WTC11 (cell line): ENCODE results near the gene OVCA2. TPM values are rescaled to one million over a fixed set of nuclear protein-coding genes. Genes with fewer than 3 reads are reported as not detected.

Source experiments
- ATAC-seq: fragments of 200-7000 bp; cut with Tn5 transposase; 2 replicates; pipeline ENCODE4 v1.10.0; 2021; ENCODE audit warnings: mild to moderate bottlenecking, moderate library complexity
- CTCF ChIA-PET: fragments of 300-600 bp; sonication (Branson Sonifier 250); formaldehyde crosslinking; loops from one replicate; lab custom pipeline; 2021; ENCODE audit warnings: antibody characterized with exemption; lab: Charles Lee
- POLR2A ChIA-PET: fragments of 350-600 bp; sonication (Branson Sonifier 250); formaldehyde crosslinking; loops from one replicate; lab custom pipeline; 2021; ENCODE audit warnings: antibody characterized with exemption; lab: Charles Lee
- DNase-seq: peaks from one replicate; pipeline ENCODE4 v3.0.0; 2021; ENCODE audit warnings: low spot score
- H3K27ac Mint-ChIP-seq: 2 replicates; pipeline ENCODE4 v1.8.0; 2021; ENCODE audit warnings: mixed read lengths
- H3K27me3 Mint-ChIP-seq: 2 replicates; pipeline ENCODE4 v1.8.0; 2021; ENCODE audit warnings: low read depth, mild to moderate bottlenecking, moderate library complexity, mixed read lengths
- H3K36me3 Mint-ChIP-seq: 2 replicates; pipeline ENCODE4 v1.8.0; 2021; ENCODE audit warnings: mixed read lengths
- H3K4me1 Mint-ChIP-seq: 2 replicates; pipeline ENCODE4 v1.8.0; 2022; ENCODE audit warnings: mixed read lengths
- H3K4me3 Mint-ChIP-seq: 2 replicates; pipeline ENCODE4 v1.8.0; 2021; ENCODE audit warnings: mild to moderate bottlenecking, moderate library complexity, mixed read lengths
- H3K9me3 Mint-ChIP-seq: 2 replicates; pipeline ENCODE4 v1.8.0; 2021; ENCODE audit warnings: mixed read lengths
- ATF1 ChIP-seq: sonication (generic); formaldehyde crosslinking; IDR thresholded peaks from 2 replicates; pipeline ENCODE4 v1.8.1; 2023; ENCODE audit warnings: mild to moderate bottlenecking, moderate library complexity, missing genetic modification reagents
- CBFB ChIP-seq: sonication (generic); formaldehyde crosslinking; IDR thresholded peaks from 2 replicates; pipeline ENCODE4 v1.8.1; 2022; ENCODE audit warnings: mild to moderate bottlenecking, low read depth, missing genetic modification reagents
- JAZF1 ChIP-seq: fragments of 250-450 bp; sonication (Bioruptor Pico); IDR thresholded peaks from 2 replicates; pipeline ENCODE4 v1.9.0; 2021; ENCODE audit warnings: moderate library complexity, mild to moderate bottlenecking, inconsistent platforms
- JUN ChIP-seq: sonication (generic); formaldehyde crosslinking; IDR thresholded peaks from 2 replicates; pipeline ENCODE4 v1.8.0; 2023; ENCODE audit warnings: mild to moderate bottlenecking, missing genetic modification reagents
- NFATC4 ChIP-seq: fragments of 250-450 bp; sonication (Bioruptor Pico); IDR thresholded peaks from 2 replicates; pipeline ENCODE4 v1.9.0; 2021; ENCODE audit warnings: mild to moderate bottlenecking
- NFE2L1 ChIP-seq: sonication (generic); formaldehyde crosslinking; IDR thresholded peaks from 2 replicates; pipeline ENCODE4 v1.8.1; 2023; ENCODE audit warnings: missing genetic modification reagents
- SMAD4 ChIP-seq: sonication (generic); formaldehyde crosslinking; IDR thresholded peaks from 2 replicates; pipeline ENCODE4 v1.8.0; 2022; ENCODE audit warnings: mild to moderate bottlenecking, missing genetic modification reagents
- TCF7 ChIP-seq: sonication (generic); formaldehyde crosslinking; IDR thresholded peaks from 2 replicates; pipeline ENCODE4 v1.8.0; 2022; ENCODE audit warnings: mild to moderate bottlenecking, low read depth, missing genetic modification reagents, moderate library complexity
- TEAD1 ChIP-seq: sonication (generic); formaldehyde crosslinking; IDR thresholded peaks from 2 replicates; pipeline ENCODE4 v1.8.0; 2022; ENCODE audit warnings: mild to moderate bottlenecking, missing genetic modification reagents
- TEAD4 ChIP-seq: sonication (generic); formaldehyde crosslinking; IDR thresholded peaks from 2 replicates; pipeline ENCODE4 v1.8.0; 2022; ENCODE audit warnings: mild to moderate bottlenecking, missing genetic modification reagents
- TP53 ChIP-seq: sonication (generic); formaldehyde crosslinking; IDR thresholded peaks from 2 replicates; pipeline ENCODE4 v1.8.1; 2023; ENCODE audit warnings: mild to moderate bottlenecking, missing genetic modification reagents
- ZBTB21 ChIP-seq: sonication (generic); formaldehyde crosslinking; IDR thresholded peaks from 2 replicates; pipeline ENCODE4 v1.8.1; 2023; ENCODE audit warnings: mild to moderate bottlenecking, missing genetic modification reagents, borderline replicate concordance
- ZNF219 ChIP-seq: sonication (generic); formaldehyde crosslinking; IDR thresholded peaks from 2 replicates; pipeline ENCODE4 v1.8.0; 2023; ENCODE audit warnings: missing genetic modification reagents, mild to moderate bottlenecking, borderline replicate concordance
- ZNF232 ChIP-seq: sonication (generic); formaldehyde crosslinking; IDR thresholded peaks from 2 replicates; pipeline ENCODE4 v1.8.0; 2022; ENCODE audit warnings: mild to moderate bottlenecking, missing genetic modification reagents
- ZNF263 ChIP-seq: sonication (generic); formaldehyde crosslinking; IDR thresholded peaks from 2 replicates; pipeline ENCODE4 v1.8.1; 2022; ENCODE audit warnings: low read depth, mild to moderate bottlenecking, moderate library complexity, missing genetic modification reagents
- ZNF671 ChIP-seq: fragments of 250-450 bp; sonication (Bioruptor Pico); IDR thresholded peaks from 2 replicates; pipeline ENCODE4 v1.8.0; 2021; ENCODE audit warnings: mild to moderate bottlenecking
- total RNA-seq: library from RNA; stranded (reverse); gene quantifications from 3 replicates; pipeline ENCODE4 v1.2.3, GENCODE V29; 2021
- TF ChIP-seq, protein P1 (sequence below): sonication (generic); formaldehyde crosslinking; IDR thresholded peaks from 2 replicates; pipeline ENCODE4 v1.8.1; 2023; ENCODE audit warnings: mild to moderate bottlenecking, missing genetic modification reagents
- TF ChIP-seq, protein P2 (sequence below): sonication (generic); formaldehyde crosslinking; IDR thresholded peaks from 2 replicates; pipeline ENCODE4 v1.8.1; 2022; ENCODE audit warnings: mild to moderate bottlenecking, moderate library complexity, missing genetic modification reagents
- TF ChIP-seq, protein P3 (sequence below): fragments of 250-450 bp; sonication (Bioruptor Pico); IDR thresholded peaks from 2 replicates; pipeline ENCODE4 v2.1.2; 2022; ENCODE audit warnings: mild to moderate bottlenecking, moderate library complexity
- TF ChIP-seq, protein P4 (sequence below): sonication (generic); formaldehyde crosslinking; IDR thresholded peaks from 2 replicates; pipeline ENCODE4 v1.8.1; 2022; ENCODE audit warnings: low read depth, missing genetic modification reagents, borderline replicate concordance
- TF ChIP-seq, protein P5 (sequence below): sonication (generic); formaldehyde crosslinking; IDR thresholded peaks from 2 replicates; pipeline ENCODE4 v1.8.1; 2023; ENCODE audit warnings: mild to moderate bottlenecking, missing genetic modification reagents, moderate library complexity
- TF ChIP-seq, protein P6 (sequence below): sonication (generic); formaldehyde crosslinking; conservative IDR thresholded peaks from 2 replicates; pipeline ENCODE4 v1.8.1; 2022; ENCODE audit warnings: mild to moderate bottlenecking, missing genetic modification reagents
- TF ChIP-seq, protein P7 (sequence below): fragments of 250-450 bp; sonication (Bioruptor Pico); IDR thresholded peaks from 2 replicates; pipeline ENCODE4 v1.8.0; 2021; ENCODE audit warnings: mild to moderate bottlenecking

Gene OVCA2
- total RNA-seq, 1 experiment from 2014 or later, result 23.5 TPM

DNA sequence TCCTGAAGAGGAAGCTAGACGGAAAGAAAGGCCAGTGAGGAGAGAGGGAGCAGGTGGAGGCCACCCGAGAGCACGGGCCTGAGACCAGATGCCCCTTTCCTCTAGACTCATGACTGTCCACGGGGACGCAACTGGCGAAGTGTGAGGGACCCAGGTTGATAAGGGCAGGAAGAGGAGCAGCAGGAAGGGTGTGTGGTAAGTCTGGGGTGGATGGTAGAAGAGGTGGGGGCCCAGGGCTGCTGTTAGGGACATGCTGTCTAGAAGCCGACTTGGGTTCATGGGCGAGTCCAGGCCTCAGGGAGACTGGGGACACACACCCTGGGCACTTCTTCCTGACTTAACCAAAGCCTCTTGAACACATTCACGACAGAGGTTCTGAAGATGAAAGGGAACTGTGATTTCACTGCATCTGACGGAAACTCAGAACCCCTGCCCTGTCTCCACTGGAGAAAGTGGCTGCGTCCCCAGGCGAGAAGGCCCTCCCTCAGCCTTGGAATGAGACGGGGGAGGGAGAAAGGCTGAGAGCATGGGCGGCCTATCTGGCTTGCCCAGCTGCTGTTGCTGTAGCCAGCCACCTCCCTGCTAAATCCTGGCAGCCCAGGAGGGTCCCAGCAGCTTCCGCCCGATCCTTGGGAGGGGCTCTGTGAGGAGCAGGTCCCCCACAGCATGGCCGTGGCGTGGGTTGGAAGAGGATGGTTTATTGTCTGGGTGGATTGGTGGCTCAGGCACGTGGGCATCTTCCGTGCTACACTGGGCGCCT lies 19.0 kb downstream of the OVCA2 start (continued):
- TF ChIP-seq, protein P1, sequence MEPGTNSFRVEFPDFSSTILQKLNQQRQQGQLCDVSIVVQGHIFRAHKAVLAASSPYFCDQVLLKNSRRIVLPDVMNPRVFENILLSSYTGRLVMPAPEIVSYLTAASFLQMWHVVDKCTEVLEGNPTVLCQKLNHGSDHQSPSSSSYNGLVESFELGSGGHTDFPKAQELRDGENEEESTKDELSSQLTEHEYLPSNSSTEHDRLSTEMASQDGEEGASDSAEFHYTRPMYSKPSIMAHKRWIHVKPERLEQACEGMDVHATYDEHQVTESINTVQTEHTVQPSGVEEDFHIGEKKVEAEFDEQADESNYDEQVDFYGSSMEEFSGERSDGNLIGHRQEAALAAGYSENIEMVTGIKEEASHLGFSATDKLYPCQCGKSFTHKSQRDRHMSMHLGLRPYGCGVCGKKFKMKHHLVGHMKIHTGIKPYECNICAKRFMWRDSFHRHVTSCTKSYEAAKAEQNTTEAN (CRISPR knock-in tag), result no peak
- no peak for TF ChIP-seq NFATC4
- TF ChIP-seq NFE2L1 (CRISPR knock-in tag), result no peak
- no peak for TF ChIP-seq CBFB (CRISPR knock-in tag)
- TF ChIP-seq ZBTB21 (CRISPR knock-in tag), result no peak
- no peak for TF ChIP-seq ZNF219
- TF ChIP-seq, protein P2, sequence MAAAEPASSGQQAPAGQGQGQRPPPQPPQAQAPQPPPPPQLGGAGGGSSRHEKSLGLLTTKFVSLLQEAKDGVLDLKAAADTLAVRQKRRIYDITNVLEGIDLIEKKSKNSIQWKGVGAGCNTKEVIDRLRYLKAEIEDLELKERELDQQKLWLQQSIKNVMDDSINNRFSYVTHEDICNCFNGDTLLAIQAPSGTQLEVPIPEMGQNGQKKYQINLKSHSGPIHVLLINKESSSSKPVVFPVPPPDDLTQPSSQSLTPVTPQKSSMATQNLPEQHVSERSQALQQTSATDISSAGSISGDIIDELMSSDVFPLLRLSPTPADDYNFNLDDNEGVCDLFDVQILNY (CRISPR knock-in tag), result no peak
- no peak for TF ChIP-seq ZNF263 (CRISPR knock-in tag)
- TF ChIP-seq, protein P3, sequence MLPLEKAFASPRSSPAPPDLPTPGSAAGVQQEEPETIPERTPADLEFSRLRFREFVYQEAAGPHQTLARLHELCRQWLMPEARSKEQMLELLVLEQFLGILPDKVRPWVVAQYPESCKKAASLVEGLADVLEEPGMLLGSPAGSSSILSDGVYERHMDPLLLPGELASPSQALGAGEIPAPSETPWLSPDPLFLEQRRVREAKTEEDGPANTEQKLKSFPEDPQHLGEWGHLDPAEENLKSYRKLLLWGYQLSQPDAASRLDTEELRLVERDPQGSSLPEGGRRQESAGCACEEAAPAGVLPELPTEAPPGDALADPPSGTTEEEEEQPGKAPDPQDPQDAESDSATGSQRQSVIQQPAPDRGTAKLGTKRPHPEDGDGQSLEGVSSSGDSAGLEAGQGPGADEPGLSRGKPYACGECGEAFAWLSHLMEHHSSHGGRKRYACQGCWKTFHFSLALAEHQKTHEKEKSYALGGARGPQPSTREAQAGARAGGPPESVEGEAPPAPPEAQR (CRISPR knock-in tag), result no peak
- TF ChIP-seq, protein P4, sequence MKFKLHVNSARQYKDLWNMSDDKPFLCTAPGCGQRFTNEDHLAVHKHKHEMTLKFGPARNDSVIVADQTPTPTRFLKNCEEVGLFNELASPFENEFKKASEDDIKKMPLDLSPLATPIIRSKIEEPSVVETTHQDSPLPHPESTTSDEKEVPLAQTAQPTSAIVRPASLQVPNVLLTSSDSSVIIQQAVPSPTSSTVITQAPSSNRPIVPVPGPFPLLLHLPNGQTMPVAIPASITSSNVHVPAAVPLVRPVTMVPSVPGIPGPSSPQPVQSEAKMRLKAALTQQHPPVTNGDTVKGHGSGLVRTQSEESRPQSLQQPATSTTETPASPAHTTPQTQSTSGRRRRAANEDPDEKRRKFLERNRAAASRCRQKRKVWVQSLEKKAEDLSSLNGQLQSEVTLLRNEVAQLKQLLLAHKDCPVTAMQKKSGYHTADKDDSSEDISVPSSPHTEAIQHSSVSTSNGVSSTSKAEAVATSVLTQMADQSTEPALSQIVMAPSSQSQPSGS (CRISPR knock-in tag), result no peak
- TF ChIP-seq JUN (CRISPR knock-in tag), result no peak
- TF ChIP-seq ZNF232 (CRISPR knock-in tag), result no peak
- TF ChIP-seq TEAD4 (CRISPR knock-in tag), result no peak
- TF ChIP-seq, protein P5, sequence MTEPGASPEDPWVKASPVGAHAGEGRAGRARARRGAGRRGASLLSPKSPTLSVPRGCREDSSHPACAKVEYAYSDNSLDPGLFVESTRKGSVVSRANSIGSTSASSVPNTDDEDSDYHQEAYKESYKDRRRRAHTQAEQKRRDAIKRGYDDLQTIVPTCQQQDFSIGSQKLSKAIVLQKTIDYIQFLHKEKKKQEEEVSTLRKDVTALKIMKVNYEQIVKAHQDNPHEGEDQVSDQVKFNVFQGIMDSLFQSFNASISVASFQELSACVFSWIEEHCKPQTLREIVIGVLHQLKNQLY, result no peak

DNA sequence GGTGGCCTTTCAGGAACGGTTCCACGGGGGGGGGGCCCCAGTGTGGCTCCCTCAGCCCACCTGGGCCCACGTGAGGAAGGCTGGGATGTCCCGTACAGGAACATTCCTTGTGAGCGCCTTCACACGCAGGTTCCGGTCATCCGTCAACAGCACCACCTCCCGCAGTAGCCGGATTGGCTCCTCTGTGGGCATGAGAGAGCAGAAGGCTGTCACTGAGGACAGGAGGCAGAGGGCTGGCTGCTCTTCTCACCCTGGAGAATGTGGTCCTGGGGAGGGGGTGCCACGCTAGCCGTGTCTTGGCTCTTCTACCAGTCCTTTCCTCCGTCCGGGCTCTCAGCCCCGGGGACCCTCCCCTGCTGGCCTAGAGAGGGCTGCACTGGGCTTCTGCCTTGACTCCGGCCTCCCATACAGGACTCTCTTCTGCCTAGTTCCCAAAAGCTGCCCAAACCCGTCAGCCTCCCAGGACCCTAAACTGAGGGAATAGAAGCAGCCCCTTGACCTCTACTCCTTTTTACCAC lies 19.7 kb downstream of the OVCA2 start:
- Mint-ChIP-seq H3K9me3 (no peaks in the 10 kb centered on the region), H3K4me3 (no peak overlapping the region), H3K27ac (no peak overlapping the region), H3K36me3 (peaks cover 3% of the 10 kb centered on the region), H3K27me3 (peaks cover 42% of the 10 kb centered on the region), H3K4me1 (peaks cover 36% of the 10 kb centered on the region)
- POLR2A ChIA-PET, result no interaction called here
- CTCF ChIA-PET, result no interaction called here
- ATAC-seq (no peak), DNase-seq (no peak)
- TF ChIP-seq, protein P3 (CRISPR knock-in tag), result no peak
- TF ChIP-seq TP53 (CRISPR knock-in tag) (no peak), TCF7 (CRISPR knock-in tag) (no peak), SMAD4 (no peak), ATF1 (CRISPR knock-in tag) (no peak), TEAD1 (CRISPR knock-in tag) (no peak), ZNF671 (no peak), JAZF1 (no peak)
- TF ChIP-seq, protein P6, sequence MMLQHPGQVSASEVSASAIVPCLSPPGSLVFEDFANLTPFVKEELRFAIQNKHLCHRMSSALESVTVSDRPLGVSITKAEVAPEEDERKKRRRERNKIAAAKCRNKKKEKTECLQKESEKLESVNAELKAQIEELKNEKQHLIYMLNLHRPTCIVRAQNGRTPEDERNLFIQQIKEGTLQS (CRISPR knock-in tag), result no peak
- TF ChIP-seq, protein P7, sequence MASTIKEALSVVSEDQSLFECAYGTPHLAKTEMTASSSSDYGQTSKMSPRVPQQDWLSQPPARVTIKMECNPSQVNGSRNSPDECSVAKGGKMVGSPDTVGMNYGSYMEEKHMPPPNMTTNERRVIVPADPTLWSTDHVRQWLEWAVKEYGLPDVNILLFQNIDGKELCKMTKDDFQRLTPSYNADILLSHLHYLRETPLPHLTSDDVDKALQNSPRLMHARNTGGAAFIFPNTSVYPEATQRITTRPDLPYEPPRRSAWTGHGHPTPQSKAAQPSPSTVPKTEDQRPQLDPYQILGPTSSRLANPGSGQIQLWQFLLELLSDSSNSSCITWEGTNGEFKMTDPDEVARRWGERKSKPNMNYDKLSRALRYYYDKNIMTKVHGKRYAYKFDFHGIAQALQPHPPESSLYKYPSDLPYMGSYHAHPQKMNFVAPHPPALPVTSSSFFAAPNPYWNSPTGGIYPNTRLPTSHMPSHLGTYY (CRISPR knock-in tag), result no peak
